GM12878 (cell line): ENCODE results near the gene EEF1A2. TPM values are rescaled to one million over a fixed set of nuclear protein-coding genes. Genes with fewer than 3 reads are reported as not detected.

ENCODE experiments used
- ATAC-seq: fragments of 200-7000 bp; cut with Tn5 transposase; 3 replicates; pipeline ENCODE4 v1.9.1; 2020; ENCODE audit warnings: mild to moderate bottlenecking, moderate library complexity
- BruUV-seq: library from RNA; stranded (reverse); fragments of 400-500 nt; replicated peaks from 2 replicates; lab custom pipeline; 2021; lab: Mats Ljungman, UMichigan
- CTCF ChIA-PET: fragments of 300-600 bp; sonication (Branson Sonifier 250); formaldehyde crosslinking; extraction: SDS; loops from one replicate; lab custom pipeline; 2021; ENCODE audit warnings: inconsistent platforms; lab: Yijun Ruan, JAX
- POLR2A ChIA-PET: fragments of 350-600 bp; formaldehyde crosslinking; extraction: SDS; loops from one replicate; lab custom pipeline; 2021; ENCODE audit warnings: inconsistent platforms; lab: Charles Lee
- RAD21 ChIA-PET: fragments of 300-600 bp; sonication (Branson Sonifier 250); formaldehyde crosslinking; loops from one replicate; lab custom pipeline; 2023; ENCODE audit warnings: antibody characterized with exemption; ENCODE audit not compliant: unreplicated experiment; lab: Charles Lee
- SMC1A ChIA-PET: fragments of 300-600 bp; sonication (Branson Sonifier 250); formaldehyde crosslinking; loops from one replicate; lab custom pipeline; 2023; ENCODE audit not compliant: unreplicated experiment, uncharacterized antibody; lab: Charles Lee
- DNase-seq: peaks from one replicate; pipeline ENCODE4 v3.0.0-alpha.2; 2011; ENCODE audit warnings: low read depth, low spot score
- FAIRE-seq: peaks from 3 replicates; lab custom pipeline; 2011; peaks lifted over from hg19 to GRCh38; lab: Jason Lieb, UNC
- H2AFZ ChIP-seq: 2 replicates; pipeline ENCODE4 v1.6.0; 2011; ENCODE audit warnings: low read depth, low read length, control low read depth; ENCODE audit not compliant: control insufficient read depth
- H3K27ac ChIP-seq: 2 replicates; pipeline ENCODE4 v1.5.1; 2011; ENCODE audit warnings: control low read depth; ENCODE audit not compliant: control insufficient read depth, insufficient read depth
- H3K27me3 ChIP-seq, 2 experiments: replicated peaks in 1 of 2; 2 replicates each; pipeline versions ENCODE4 v1.6.0 to v1.6.1; 2011; ENCODE audit warnings: low read length in 1 of 2; ENCODE audit not compliant: control insufficient read depth in 2 of 2, insufficient read depth in 2 of 2
- H3K36me3 ChIP-seq, 2 experiments: 2 replicates each; pipeline ENCODE4 v1.5.1; 2011; ENCODE audit warnings: low read length in 1 of 2; ENCODE audit not compliant: control insufficient read depth in 2 of 2, insufficient read depth in 2 of 2
- H3K4me1 ChIP-seq: 2 replicates; pipeline ENCODE4 v1.6.1; 2011; ENCODE audit warnings: mild to moderate bottlenecking, low read length, moderate library complexity, mixed read lengths; ENCODE audit not compliant: control insufficient read depth, insufficient read depth
- H3K4me2 ChIP-seq: 2 replicates; pipeline ENCODE4 v1.6.0; 2011; ENCODE audit warnings: control low read depth; ENCODE audit not compliant: control insufficient read depth, insufficient read depth
- H3K4me3 ChIP-seq: fragments of 200-600 bp; sonication (generic); 2 replicates; pipeline ENCODE4 v1.5.1; 2016
- H3K79me2 ChIP-seq: 2 replicates; pipeline ENCODE4 v1.6.0; 2011; ENCODE audit warnings: low read length; ENCODE audit not compliant: control insufficient read depth, insufficient read depth
- H3K9ac ChIP-seq: 2 replicates; pipeline ENCODE4 v1.8.0; 2011; ENCODE audit warnings: low read length, control low read depth, mixed read lengths; ENCODE audit not compliant: control insufficient read depth, insufficient read depth
- H3K9me3 ChIP-seq: replicated peaks from 3 replicates; pipeline ENCODE4 v1.5.1; 2011; ENCODE audit warnings: mild to moderate bottlenecking, low read length; ENCODE audit not compliant: control insufficient read depth, insufficient read depth
- H4K20me1 ChIP-seq: 2 replicates; pipeline ENCODE4 v1.6.0; 2011; ENCODE audit not compliant: control insufficient read depth, insufficient read depth
- CEBPB ChIP-seq, 2 experiments: fragments of 150-350 bp in 1 of 2; IDR thresholded peaks; 2 replicates each; pipeline ENCODE4 v1.6.1; 2012 to 2014; ENCODE audit warnings: low read depth in 2 of 2, low read length in 2 of 2, borderline replicate concordance in 1 of 2, inconsistent platforms in 1 of 2
- CREM ChIP-seq: IDR thresholded peaks from 2 replicates; pipeline ENCODE4 v1.6.1; 2014; ENCODE audit warnings: antibody characterized with exemption, low read depth
- DPF2 ChIP-seq: fragments of 450-650 bp; IDR thresholded peaks from 2 replicates; pipeline ENCODE4 v1.6.1; 2017; ENCODE audit warnings: mild to moderate bottlenecking
- IKZF1 ChIP-seq: fragments of 450-650 bp; conservative IDR thresholded peaks from 2 replicates; pipeline ENCODE4 v1.6.1; 2017; ENCODE audit warnings: antibody characterized with exemption, mild to moderate bottlenecking
- IKZF2 ChIP-seq, 2 experiments: fragments of 450-650 bp; IDR thresholded peaks; 2 replicates each; pipeline ENCODE4 v1.6.1; 2017; ENCODE audit warnings: mild to moderate bottlenecking in 2 of 2, moderate library complexity in 2 of 2
- NFYB ChIP-seq: IDR thresholded peaks from 2 replicates; pipeline ENCODE4 v1.6.1; 2011; ENCODE audit warnings: low read depth, mild to moderate bottlenecking, low read length, improper control_type of control experiment, moderate library complexity; ENCODE audit not compliant: insufficient read depth
- NKRF ChIP-seq: fragments of 450-650 bp; conservative IDR thresholded peaks from 2 replicates; pipeline ENCODE4 v1.6.1; 2017; ENCODE audit warnings: mild to moderate bottlenecking, moderate library complexity
- PBX3 ChIP-seq: IDR thresholded peaks from 2 replicates; pipeline ENCODE4 v1.6.1; 2011; ENCODE audit warnings: mild to moderate bottlenecking, low read depth, low read length, moderate library complexity; ENCODE audit not compliant: insufficient replicate concordance
- POLR2A ChIP-seq: IDR thresholded peaks from 2 replicates; pipeline ENCODE4 v1.6.1; 2011; ENCODE audit warnings: low read depth, mild to moderate bottlenecking, low read length
- SUZ12 ChIP-seq: fragments of 200-600 bp; sonication (generic); IDR thresholded peaks from one replicate; pipeline ENCODE4 v1.6.1; 2018; ENCODE audit warnings: antibody characterized with exemption, mild to moderate bottlenecking; ENCODE audit not compliant: unreplicated experiment
- ZBTB11 ChIP-seq: fragments of 450-650 bp; formaldehyde crosslinking; IDR thresholded peaks from 2 replicates; pipeline ENCODE4 v1.5.0; 2022; ENCODE audit warnings: mild to moderate bottlenecking, missing genetic modification characterization
- WGBS: methylation state at CpG from one replicate; pipeline ENCODE4 v1.1.6; 2016; ENCODE audit warnings: low lambda C conversion rate; ENCODE audit not compliant: insufficient replicate concordance, insufficient coverage; ENCODE audit errors: missing lambda C conversion rate; 5-methylcytosine and 5-hydroxymethylcytosine counted together
- in situ Hi-C: fragments of 300-500 bp; cut with MboI; formaldehyde crosslinking; loops from 9 replicates; pipeline ENCODE4 v1.14.3; 2018; ENCODE audit warnings: mixed read lengths
- intact Hi-C: fragments of 100-400 bp; cut with micrococcal nuclease; formaldehyde crosslinking; loops from one replicate; pipeline ENCODE4 v1.14.2; 2022; ENCODE audit not compliant: unreplicated experiment
- polyA plus RNA-seq, 11 experiments: library from polyadenylated mRNA; depleted of rRNA in 4 of 11; unstranded in 6 of 11; stranded (reverse) in 5 of 11; fragments of >200 nt; fragmentation: Nextera tagmentation in 4 of 11; fragmentation: Illumina TruSeq in 1 of 11; extraction: Ambion mirVana in 4 of 11; extraction: Trizol in 1 of 11; gene quantifications; 1 replicate in 1 of 11; 2 replicates in 10 of 11; pipeline versions ENCODE4 v1.2.1 to v1.2.3, GENCODE V29; 2011 to 2016; ENCODE audit warnings: inconsistent platforms in 2 of 11, missing spikeins in 2 of 11, low read depth in 1 of 11
- total RNA-seq, 4 experiments: library from RNA; depleted of rRNA in 3 of 4; stranded (reverse); fragments of >200 nt in 3 of 4; fragmentation: Illumina TruSeq in 1 of 4; extraction: Trizol in 1 of 4; gene quantifications; 2 replicates each; pipeline versions ENCODE4 v1.2.1 to v1.2.3, GENCODE V29; 2013 to 2021

EEF1A2 gene
- total and polyA plus RNA-seq, 10 of the 15 experiments (the other 5 are each of a cell fraction or from before 2014, with no cell fraction given), result 0.56 TPM; not detected in 9

GRCh38 chr20:63525971-63526370, 27.1 kb upstream of the EEF1A2 start:
- Histone ChIP-seq H3K9ac (no peak overlapping the region), H3K79me2 (peaks cover 7% of the 10 kb centered on the region)
- POLR2A ChIA-PET, result no interaction called here
- TF ChIP-seq POLR2A, result peak; percentile 50; the same call in 1 of the 2 replicates
- no peak for TF ChIP-seq DPF2
- TF ChIP-seq, all 136 proteins: peak for 1
- Histone ChIP-seq H3K27ac (no peak overlapping the region), H3K4me1 (peaks cover 14% of the 10 kb centered on the region), H2AFZ (no peak overlapping the region), H3K4me2 (no peak overlapping the region), H3K36me3 (peaks cover 0 to 2% of the 10 kb centered on the region in 2 experiments; a peak in 1 of 4 replicates), H3K27me3 (no peaks in the 10 kb centered on the region; a peak in 1 of 4 replicates), H3K4me3 (no peak overlapping the region), H4K20me1 (no peaks in the 10 kb centered on the region), H3K9me3 (peaks cover 4% of the 10 kb centered on the region; the same call in 2 of the 3 replicates)
- no peak for ATAC-seq
- ChIA-PET CTCF (no interaction called here), SMC1A (no interaction called here), RAD21 (no interaction called here)
- no peak for DNase-seq
- FAIRE-seq, result no peak
- in situ Hi-C loops, result no loop called here
- intact Hi-C loops, result no loop called here
- 4% methylated on average over 2 of the region's 2 CpGs for WGBS
- no TSS peak for BruUV-seq

- no peaks in the 10 kb centered on the region for H4K20me1 ChIP-seq
- peaks cover 4% of the 10 kb centered on the region; the same call in 2 of the 3 replicates for H3K9me3 ChIP-seq
- ChIA-PET CTCF (no interaction called here), POLR2A (interaction anchor here (1.3 kb wide), 1 partner anchor 12 kb away, joined by 3 read pairs; the partner anchor contains the start of gene PTK6), RAD21 (no interaction called here), SMC1A (no interaction called here)
- H2AFZ ChIP-seq, result no peak overlapping the region
- H3K9ac ChIP-seq, result no peak overlapping the region
- 37% methylated on average over 3 of the region's 3 CpGs for WGBS
- no peaks in the 10 kb centered on the region; a peak in 1 of 4 replicates for H3K27me3 ChIP-seq
- no peak overlapping the region for H3K27ac ChIP-seq
- FAIRE-seq, result no peak
- in situ Hi-C loops (no loop called here), intact Hi-C loops (no loop called here)
- H3K4me2 ChIP-seq, result no peak overlapping the region
- no peak for ATAC-seq
- H3K79me2 ChIP-seq, result peaks cover 8% of the 10 kb centered on the region
- no peak for DNase-seq
- no TSS peak for BruUV-seq
- peaks cover 0 to 2% of the 10 kb centered on the region in 2 experiments; a peak in 1 of 4 replicates for H3K36me3 ChIP-seq
- H3K4me1 ChIP-seq, result peaks cover 14% of the 10 kb centered on the region
- no peak overlapping the region for H3K4me3 ChIP-seq
- no peak for TF ChIP-seq NFYB
- no peak for TF ChIP-seq IKZF2 (IDR thresholded peaks at IDR 0.05)
- no peak for TF ChIP-seq NKRF
- no peak for TF ChIP-seq PBX3
- no peak for TF ChIP-seq IKZF1
- no peak for TF ChIP-seq CEBPB (IDR thresholded peaks at IDR 0.05; ENCODE audit: borderline replicate concordance in 1 of 2, low read depth in 2 of 2, low read length in 2 of 2)
- no peak for TF ChIP-seq ZBTB11
- TF ChIP-seq SUZ12, result no peak
- TF ChIP-seq CREM, result no peak
Measured at GRCh38 chr20:63525185-63525584, 26.3 kb upstream of the EEF1A2 start.
